H1 (cell line): ENCODE measurements around the gene SAMD7. TPM values are rescaled to one million over a fixed set of nuclear protein-coding genes. Genes with fewer than 3 reads are reported as not detected.

ENCODE experiments used
- BRCA1 ChIP-seq: IDR thresholded peaks from 2 replicates; pipeline ENCODE4 v1.6.1; 2012; ENCODE audit warnings: low read depth, low read length, improper control_type of control experiment
- CHD7 ChIP-seq: fragments of 300-600 bp; sonication (generic); IDR thresholded peaks from 2 replicates; pipeline ENCODE4 v1.7.1; 2012; ENCODE audit warnings: low read length, moderate library complexity, mild to moderate bottlenecking, inconsistent platforms; ENCODE audit not compliant: insufficient replicate concordance
- EZH2 ChIP-seq: fragments of 200-600 bp; sonication (generic); IDR thresholded peaks from 2 replicates; pipeline ENCODE4 v1.7.1; 2012; ENCODE audit warnings: low read depth, mild to moderate bottlenecking, moderate library complexity, low read length, inconsistent platforms; ENCODE audit not compliant: severe bottlenecking
- GTF2F1 ChIP-seq: IDR thresholded peaks from 2 replicates; pipeline ENCODE4 v1.6.1; 2012; ENCODE audit warnings: low read depth, low read length, improper control_type of control experiment, borderline replicate concordance
- JUN ChIP-seq: IDR thresholded peaks from 2 replicates; pipeline ENCODE4 v1.6.1; 2011; ENCODE audit warnings: low read depth, mild to moderate bottlenecking, improper control_type of control experiment, low read length
- KDM5A ChIP-seq: fragments of 200-600 bp; IDR thresholded peaks from 2 replicates; pipeline ENCODE4 v1.7.1; 2012; ENCODE audit warnings: mild to moderate bottlenecking, low read length, inconsistent platforms, mixed read lengths
- MAFK ChIP-seq: IDR thresholded peaks from 2 replicates; pipeline ENCODE4 v1.6.1; 2012; ENCODE audit warnings: low read depth, mild to moderate bottlenecking, improper control_type of control experiment, low read length
- POLR2A ChIP-seq, 2 experiments: IDR thresholded peaks; 1 replicate in 1 of 2; 2 replicates in 1 of 2; pipeline ENCODE4 v1.6.1; 2011; ENCODE audit warnings: low read depth in 2 of 2, low read length in 2 of 2, mild to moderate bottlenecking in 2 of 2; ENCODE audit errors: control extremely low read depth in 1 of 2
- POU5F1 ChIP-seq: IDR thresholded peaks from 2 replicates; pipeline ENCODE4 v1.6.1; 2011; ENCODE audit warnings: low read depth, mild to moderate bottlenecking, low read length, moderate library complexity
- SP2 ChIP-seq: IDR thresholded peaks from 2 replicates; pipeline ENCODE4 v1.6.1; 2012; ENCODE audit warnings: mild to moderate bottlenecking, low read length, inconsistent platforms
- ZNF274 ChIP-seq: IDR thresholded peaks from 2 replicates; pipeline ENCODE4 v1.7.0; 2012; ENCODE audit warnings: low read length, borderline replicate concordance; ENCODE audit errors: extremely low read depth
- polyA plus RNA-seq, 7 experiments: library from polyadenylated mRNA; depleted of rRNA in 3 of 7; stranded (reverse) in 5 of 7; unstranded in 2 of 7; fragments of >200 nt in 5 of 7; fragments of 200-250 nt in 2 of 7; gene quantifications; 1 replicate in 5 of 7; 2 replicates in 1 of 7; 4 replicates in 1 of 7; pipeline versions ENCODE4 v1.2.1 to v1.2.3, GENCODE V29; 2011 to 2013; ENCODE audit warnings: missing spikeins in 2 of 7, mixed read lengths in 2 of 7
- total RNA-seq: library from RNA; stranded (reverse); fragmentation: NEBNext Ultra II Directional; extraction: Animal tissue kit (Norgen Biotek cat#: 25700); gene quantifications from 2 replicates; pipeline ENCODE4 v1.2.1, GENCODE V29; 2021

The SAMD7 gene
- total and polyA plus RNA-seq, 2 of the 8 experiments (the other 6 are each of a cell fraction or from before 2014, with no cell fraction given), result not detected

GRCh38 chr3:169930843-169931242, 19.5 kb downstream of the SAMD7 start (continued):
- TF ChIP-seq CHD7 (no peak), ZNF274 (no peak), GTF2F1 (no peak), POU5F1 (no peak), JUN (no peak), EZH2 (no peak), SP2 (no peak), POLR2A (IDR thresholded peaks at IDR 0.05; ENCODE audit: control extremely low read depth in 1 of 2, low read depth in 2 of 2, low read length in 2 of 2) (no peak), BRCA1 (no peak), MAFK (no peak), KDM5A (no peak)
